HG02973 (cell line): ENCODE measurements around the gene PRRT1B.

Experiments used
- ATAC-seq: cut with Tn5 transposase; IDR thresholded peaks from one replicate; pipeline ENCODE4 v1.9.1; 2021; ENCODE audit warnings: moderate library complexity; ENCODE audit not compliant: unreplicated experiment

The PRRT1B gene

GRCh38 chr9:131594906-131595665 lies 49.8 kb downstream of the PRRT1B start:
- no peak for ATAC-seq

- ATAC-seq: no peak
Observed at GRCh38 chr9:131595696-131596429, 50.5 kb downstream of the PRRT1B start.

GRCh38 chr9:131596430-131596743 lies 51.1 kb downstream of the PRRT1B start:
- ATAC-seq: no peak

- ATAC-seq: no peak
Observed at GRCh38 chr9:131597246-131597645, 51.9 kb downstream of the PRRT1B start.

DNA sequence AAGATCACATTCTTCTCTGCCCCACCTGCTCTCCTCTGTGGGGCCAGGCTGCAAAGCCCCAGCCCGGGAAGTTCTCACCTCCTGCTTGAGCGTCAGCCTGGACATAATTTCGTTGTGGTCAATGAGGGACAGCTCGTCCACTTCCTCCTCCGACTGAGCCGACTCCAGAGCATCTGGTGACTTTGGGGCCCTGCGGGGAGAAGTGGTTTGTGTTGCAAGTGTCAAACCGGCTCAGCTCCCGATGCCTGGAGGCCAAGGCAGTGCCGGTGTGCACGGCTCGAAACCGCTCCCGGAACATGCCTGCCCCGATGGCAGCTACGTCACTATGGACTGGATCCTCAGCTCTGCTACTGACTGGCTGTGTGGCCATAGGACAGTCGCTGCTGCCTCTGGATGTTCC lies 52.8 kb downstream of the PRRT1B start:
- no peak for ATAC-seq

GRCh38 chr9:131601683-131602181 lies 56.4 kb downstream of the PRRT1B start:
- no peak for ATAC-seq

GRCh38 chr9:131603199-131603598 lies 57.9 kb downstream of the PRRT1B start:
- ATAC-seq: no peak

- no peak for ATAC-seq
Observed at GRCh38 chr9:131603711-131604439, 58.6 kb downstream of the PRRT1B start.

- no peak for ATAC-seq
Observed at GRCh38 chr9:131605770-131606590, 60.7 kb downstream of the PRRT1B start.

DNA sequence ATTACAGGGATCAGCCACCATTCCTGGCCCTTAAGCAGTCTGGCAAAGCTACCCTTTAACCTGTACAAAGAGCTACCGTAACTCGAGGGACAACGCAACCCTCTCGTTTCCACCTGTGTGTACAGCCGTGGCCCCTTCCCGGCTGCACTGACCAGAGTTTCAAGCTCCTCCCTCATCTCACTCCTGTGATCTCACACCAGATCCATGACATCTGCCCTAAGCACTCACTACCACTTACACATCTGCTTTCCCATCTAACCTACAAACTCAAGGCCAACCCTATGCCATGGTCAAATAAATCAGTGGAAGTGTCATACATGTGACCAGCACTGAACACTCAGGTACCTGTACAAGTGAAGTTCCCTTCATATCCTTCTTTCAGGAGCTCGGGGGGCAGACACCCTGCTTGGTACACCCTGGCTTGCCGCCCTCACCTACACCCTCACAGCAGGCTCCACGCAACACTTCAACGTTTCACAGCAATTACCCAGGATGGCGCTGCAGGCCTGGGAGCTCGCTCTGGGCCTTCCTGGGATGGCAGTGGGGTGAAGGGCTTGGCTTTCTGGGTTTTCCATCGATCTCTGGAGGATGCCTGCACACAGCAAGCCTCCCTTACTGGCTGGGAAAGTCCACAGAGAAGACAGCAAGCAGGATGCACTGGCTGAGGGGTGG lies 61.7 kb downstream of the PRRT1B start:
- ATAC-seq: no peak

- ATAC-seq: no peak
Observed at GRCh38 chr9:131607591-131607990, 62.3 kb downstream of the PRRT1B start.

GRCh38 chr9:131608493-131609037 lies 63.2 kb downstream of the PRRT1B start:
- no peak for ATAC-seq
